Measurements from ENCODE around the gene GRM1.

- no peak for TF ChIP-seq CTCF (IDR thresholded peaks at IDR 0.05)
- TF ChIP-seq POLR2A (IDR thresholded peaks at IDR 0.05) = no peak
Observed at GRCh38 chr6:146246028-146246427, 217.2 kb downstream of the GRM1 start.

All from adrenal gland (tissue), 5 donors.